Mucosa of stomach (tissue), 1 donor: ENCODE data around the gene PIP5KL1.

Experiments
- H3K27me3 ChIP-seq: one replicate; pipeline ENCODE4 v1.7.0; 2013; ENCODE audit warnings: mild to moderate bottlenecking, low read length; ENCODE audit not compliant: control insufficient read depth, insufficient read depth
- H3K36me3 ChIP-seq: one replicate; pipeline ENCODE4 v1.7.0; 2013; ENCODE audit warnings: low read length; ENCODE audit not compliant: control insufficient read depth, insufficient read depth
- H3K4me1 ChIP-seq: one replicate; pipeline ENCODE4 v1.7.0; 2013; ENCODE audit warnings: mild to moderate bottlenecking, low read length; ENCODE audit not compliant: control insufficient read depth, insufficient read depth
- H3K4me3 ChIP-seq: one replicate; pipeline ENCODE4 v1.7.0; 2013; ENCODE audit warnings: low read length
- H3K9ac ChIP-seq: one replicate; pipeline ENCODE4 v1.7.0; 2013; ENCODE audit warnings: mild to moderate bottlenecking, low read length, moderate library complexity
- H3K9me3 ChIP-seq: one replicate; pipeline ENCODE4 v1.7.0; 2013; ENCODE audit warnings: mild to moderate bottlenecking, low read length, moderate library complexity; ENCODE audit not compliant: control insufficient read depth
- donor health status: Pancreatic carcinoma.

PIP5KL1 gene

GRCh38 chr9:127874301-127875221, 56.0 kb downstream of the PIP5KL1 start:
- Histone ChIP-seq H3K9ac (no peak overlapping the region), H3K36me3 (no peaks in the 10 kb centered on the region), H3K4me3 (no peak overlapping the region), H3K27me3 (no peaks in the 10 kb centered on the region), H3K9me3 (no peaks in the 10 kb centered on the region), H3K4me1 (peaks cover 44% of the 10 kb centered on the region)

- H3K36me3 ChIP-seq: no peaks in the 10 kb centered on the region
- no peaks in the 10 kb centered on the region for H3K9me3 ChIP-seq
- no peak overlapping the region for H3K4me3 ChIP-seq
- H3K9ac ChIP-seq: no peak overlapping the region
- H3K27me3 ChIP-seq: no peaks in the 10 kb centered on the region
- peaks cover 44% of the 10 kb centered on the region for H3K4me1 ChIP-seq
Observed at GRCh38 chr9:127873886-127874285, 56.7 kb downstream of the PIP5KL1 start.

GRCh38 chr9:127873223-127873691, 57.3 kb downstream of the PIP5KL1 start:
- Histone ChIP-seq H3K27me3 (no peaks in the 10 kb centered on the region), H3K36me3 (no peaks in the 10 kb centered on the region), H3K4me1 (peaks cover 43% of the 10 kb centered on the region), H3K4me3 (no peak overlapping the region), H3K9ac (no peak overlapping the region), H3K9me3 (no peaks in the 10 kb centered on the region)

- Histone ChIP-seq H3K9ac (no peak overlapping the region), H3K4me1 (peaks cover 37% of the 10 kb centered on the region), H3K36me3 (no peaks in the 10 kb centered on the region), H3K9me3 (no peaks in the 10 kb centered on the region), H3K27me3 (no peaks in the 10 kb centered on the region), H3K4me3 (no peak overlapping the region)
Observed at GRCh38 chr9:127872369-127873222, 58.0 kb downstream of the PIP5KL1 start.

GRCh38 chr9:127871531-127871930, 59.0 kb downstream of the PIP5KL1 start:
- Histone ChIP-seq H3K9me3 (no peaks in the 10 kb centered on the region), H3K27me3 (no peaks in the 10 kb centered on the region), H3K36me3 (no peaks in the 10 kb centered on the region), H3K9ac (no peak overlapping the region), H3K4me3 (no peak overlapping the region), H3K4me1 (peaks cover 29% of the 10 kb centered on the region)

GRCh38 chr9:127870887-127871286, 59.7 kb downstream of the PIP5KL1 start:
- no peaks in the 10 kb centered on the region for H3K9me3 ChIP-seq
- no peaks in the 10 kb centered on the region for H3K36me3 ChIP-seq
- H3K4me3 ChIP-seq: no peak overlapping the region
- peaks cover 25% of the 10 kb centered on the region for H3K4me1 ChIP-seq
- H3K9ac ChIP-seq: no peak overlapping the region
- no peaks in the 10 kb centered on the region for H3K27me3 ChIP-seq
